ENCODE results near the gene FANCB. TPM values are rescaled to one million over a fixed set of nuclear protein-coding genes. Genes with fewer than 3 reads are reported as not detected.

The FANCB gene
- total and polyA plus RNA-seq, 2 of the 8 experiments (the other 6 are each of a cell fraction or from before 2014, with no cell fraction given): 1.9 to 13.8 TPM

DNA sequence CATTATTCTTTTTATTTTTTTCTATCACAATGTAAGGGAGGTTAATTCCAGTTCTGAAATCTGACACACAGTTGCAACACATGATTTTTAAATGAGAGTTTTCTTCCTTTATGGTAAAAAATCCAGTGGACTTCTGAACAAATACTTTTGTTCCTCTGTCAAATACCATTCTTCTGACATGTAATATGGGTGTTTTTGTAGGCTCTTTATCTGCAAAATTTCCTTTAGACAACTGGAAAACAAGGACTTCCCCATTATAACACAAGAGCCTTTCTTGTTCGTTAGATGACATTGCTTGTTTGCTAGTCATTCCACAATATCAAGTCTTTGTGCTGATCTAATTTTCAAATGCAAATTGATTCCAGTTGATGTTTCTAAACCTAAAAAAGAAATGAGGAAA lies 7.7 kb downstream of the FANCB start:
- no peak overlapping the region for H4K5ac ChIP-seq (ENCODE audit: insufficient read length, low read depth, low read length)
- H2AFZ ChIP-seq (ENCODE audit: low read length): no peak overlapping the region
- no peaks in the 10 kb centered on the region for H3K4me1 ChIP-seq (replicated peaks in 1 of 4; ENCODE audit: control insufficient read depth in 3 of 4, insufficient read depth in 4 of 4, low read length in 3 of 4)
- no peak overlapping the region for H3K9ac ChIP-seq (replicated peaks in 1 of 4; ENCODE audit: extremely low read depth in 1 of 4, low read depth in 3 of 4, low read length in 3 of 4)
- H3K23me2 ChIP-seq (ENCODE audit: low read depth, low read length): no peaks in the 10 kb centered on the region
- H3K23ac ChIP-seq (ENCODE audit: insufficient read length): no peak overlapping the region
- no peak overlapping the region for H2BK20ac ChIP-seq (ENCODE audit: low read length)
- peaks cover 0 to 5% (median 1%) of the 10 kb centered on the region in 4 experiments; a peak in 3 of 8 replicates for H3K36me3 ChIP-seq (ENCODE audit: control insufficient read depth in 2 of 4, insufficient read depth in 4 of 4, low read length in 3 of 4)
- no peaks in the 10 kb centered on the region for H3K79me1 ChIP-seq (ENCODE audit: low read depth, low read length)
- no peak overlapping the region for H4K8ac ChIP-seq (ENCODE audit: extremely low read depth, insufficient read depth, low read length)
- H3K4me3 ChIP-seq (ENCODE audit: extremely low read depth in 1 of 4, insufficient read depth in 2 of 4, low read depth in 3 of 4, low read length in 4 of 4): no peak overlapping the region
- no peak overlapping the region for H2BK5ac ChIP-seq (ENCODE audit: low read depth, low read length)
- no peak overlapping the region for H3K4ac ChIP-seq (replicated peaks; ENCODE audit: insufficient read length, low read depth, low read length)
- no peak overlapping the region for H2BK120ac ChIP-seq (replicated peaks; ENCODE audit: low read depth, low read length)
- 82% methylated on average over 1 of the region's 1 CpG; no CpG with 5 or more reads in 1 of the 2 experiments for WGBS, 2 experiments (ENCODE audit: extremely low coverage in 1 of 2, insufficient coverage in 1 of 2, insufficient read length in 1 of 2, insufficient replicate concordance in 2 of 2, low coverage in 1 of 2, low lambda C conversion rate in 2 of 2, missing lambda C conversion rate in 1 of 2)
- H3K27me3 ChIP-seq (replicated peaks in 1 of 4; ENCODE audit: control insufficient read depth in 3 of 4, extremely low read depth in 1 of 4, insufficient read depth in 3 of 4, low read length in 3 of 4): no peaks in the 10 kb centered on the region
- no peak overlapping the region for H3K14ac ChIP-seq (ENCODE audit: insufficient read length)
- ChIA-PET CTCF (ENCODE audit: partially characterized antibody) (no interaction called here), POLR2A (ENCODE audit: partially characterized antibody) (no interaction called here)
- no peak overlapping the region for H3K4me2 ChIP-seq (ENCODE audit: insufficient read depth in 1 of 2, low read depth in 2 of 2, low read length in 2 of 2)
- H3K18ac ChIP-seq (ENCODE audit: extremely low read depth, low read length): no peak overlapping the region
- H3K27ac ChIP-seq (ENCODE audit: low read depth, low read length): no peak overlapping the region
- peaks cover 0 to 35% of the 10 kb centered on the region in 2 experiments; a peak in 2 of 4 replicates for H3K79me2 ChIP-seq (ENCODE audit: control insufficient read depth in 1 of 2, insufficient read depth in 2 of 2, low read length in 2 of 2)
- no peak for FAIRE-seq
- H3K56ac ChIP-seq (replicated peaks; ENCODE audit: insufficient read length, low read depth, low read length): no peak overlapping the region
- no peak overlapping the region for H2BK15ac ChIP-seq (ENCODE audit: low read length)
- TF ChIP-seq EGR1 (IDR thresholded peaks at IDR 0.05; ENCODE audit: borderline replicate concordance, low read depth, low read length) (no peak), CTBP2 (IDR thresholded peaks at IDR 0.05; ENCODE audit: borderline replicate concordance, insufficient read depth, insufficient read length, low read length) (no peak), ZNF274 (IDR thresholded peaks at IDR 0.05; ENCODE audit: borderline replicate concordance, extremely low read depth, low read length) (no peak), EP300 (IDR thresholded peaks at IDR 0.05; ENCODE audit: borderline replicate concordance in 1 of 2, low read depth in 2 of 2, low read length in 2 of 2) (no peak), CEBPB (IDR thresholded peaks at IDR 0.05; ENCODE audit: low read depth, low read length) (no peak), SRF (IDR thresholded peaks at IDR 0.05; ENCODE audit: low read depth, low read length) (no peak), HDAC2 (IDR thresholded peaks at IDR 0.05; ENCODE audit: borderline replicate concordance in 1 of 2, low read depth in 2 of 2, low read length in 2 of 2) (no peak), SP1 (IDR thresholded peaks at IDR 0.05; ENCODE audit: low read depth, low read length) (no peak)
- TF ChIP-seq, protein P1, sequence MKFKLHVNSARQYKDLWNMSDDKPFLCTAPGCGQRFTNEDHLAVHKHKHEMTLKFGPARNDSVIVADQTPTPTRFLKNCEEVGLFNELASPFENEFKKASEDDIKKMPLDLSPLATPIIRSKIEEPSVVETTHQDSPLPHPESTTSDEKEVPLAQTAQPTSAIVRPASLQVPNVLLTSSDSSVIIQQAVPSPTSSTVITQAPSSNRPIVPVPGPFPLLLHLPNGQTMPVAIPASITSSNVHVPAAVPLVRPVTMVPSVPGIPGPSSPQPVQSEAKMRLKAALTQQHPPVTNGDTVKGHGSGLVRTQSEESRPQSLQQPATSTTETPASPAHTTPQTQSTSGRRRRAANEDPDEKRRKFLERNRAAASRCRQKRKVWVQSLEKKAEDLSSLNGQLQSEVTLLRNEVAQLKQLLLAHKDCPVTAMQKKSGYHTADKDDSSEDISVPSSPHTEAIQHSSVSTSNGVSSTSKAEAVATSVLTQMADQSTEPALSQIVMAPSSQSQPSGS (IDR thresholded peaks at IDR 0.05; ENCODE audit: low read length): no peak
- DNase-seq (ENCODE audit: low read depth in 1 of 2, low spot score in 2 of 2): no peak
- no peak overlapping the region for H2AK5ac ChIP-seq (ENCODE audit: low read depth, low read length)
- H2BK12ac ChIP-seq (ENCODE audit: low read depth, low read length): no peak overlapping the region
- H3K9me3 ChIP-seq (ENCODE audit: insufficient read depth in 2 of 2, low read depth in 1 of 2, low read length in 1 of 2): no peaks in the 10 kb centered on the region; a peak in 1 of 4 replicates
- no peaks in the 10 kb centered on the region for H4K20me1 ChIP-seq (replicated peaks in 1 of 2; ENCODE audit: control insufficient read depth in 1 of 2, insufficient read depth in 2 of 2, low read length in 2 of 2)
- no peak overlapping the region for H4K91ac ChIP-seq (replicated peaks; ENCODE audit: insufficient read length, low read length)

Data from H1 (cell line).